GM15510 (cell line): ENCODE data around the gene POLD4.

Source experiments
- POLR2A ChIP-seq: IDR thresholded peaks from 3 replicates; pipeline ENCODE4 v1.6.1; 2011; ENCODE audit warnings: borderline replicate concordance; ENCODE audit not compliant: insufficient read length; ENCODE audit errors: extremely low read depth

POLD4 gene

DNA sequence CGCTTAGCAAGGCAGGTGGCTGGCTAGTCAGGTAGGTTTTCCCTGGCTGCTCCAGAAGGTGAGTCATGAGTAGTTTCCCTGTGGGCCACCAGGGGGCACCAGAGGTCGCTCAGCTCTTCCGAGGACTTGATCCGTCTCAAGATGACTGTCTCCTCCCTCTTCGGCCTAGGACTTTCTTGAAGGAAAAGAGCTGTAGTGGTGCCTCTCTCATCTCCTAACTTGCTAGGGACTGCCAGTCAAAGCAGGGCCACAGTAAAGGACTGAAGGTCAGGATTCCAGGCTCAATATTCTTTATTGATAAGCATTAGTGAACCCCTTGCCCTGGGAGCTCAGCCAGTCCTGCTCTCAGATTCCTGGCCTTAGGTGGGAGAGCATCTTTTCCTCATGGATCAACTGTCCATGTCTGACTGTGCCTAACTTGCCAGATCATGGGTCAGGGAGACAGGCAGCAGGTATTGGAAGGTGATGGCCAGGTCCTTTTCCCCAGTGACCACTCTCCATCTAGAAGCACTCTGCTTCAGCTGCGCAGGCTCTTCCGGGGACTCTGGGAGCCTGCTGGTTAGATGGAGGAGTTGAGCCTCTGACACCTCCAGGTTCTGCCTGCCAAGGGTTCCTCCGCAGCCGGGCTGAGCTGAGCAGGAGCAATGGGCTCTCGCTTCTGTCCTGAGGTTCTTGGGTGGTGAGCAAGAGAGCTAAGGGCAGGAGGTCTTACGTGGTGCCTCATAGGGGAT is 1.9 kb downstream of the POLD4 start:
- peak; percentile 20 for TF ChIP-seq POLR2A

DNA sequence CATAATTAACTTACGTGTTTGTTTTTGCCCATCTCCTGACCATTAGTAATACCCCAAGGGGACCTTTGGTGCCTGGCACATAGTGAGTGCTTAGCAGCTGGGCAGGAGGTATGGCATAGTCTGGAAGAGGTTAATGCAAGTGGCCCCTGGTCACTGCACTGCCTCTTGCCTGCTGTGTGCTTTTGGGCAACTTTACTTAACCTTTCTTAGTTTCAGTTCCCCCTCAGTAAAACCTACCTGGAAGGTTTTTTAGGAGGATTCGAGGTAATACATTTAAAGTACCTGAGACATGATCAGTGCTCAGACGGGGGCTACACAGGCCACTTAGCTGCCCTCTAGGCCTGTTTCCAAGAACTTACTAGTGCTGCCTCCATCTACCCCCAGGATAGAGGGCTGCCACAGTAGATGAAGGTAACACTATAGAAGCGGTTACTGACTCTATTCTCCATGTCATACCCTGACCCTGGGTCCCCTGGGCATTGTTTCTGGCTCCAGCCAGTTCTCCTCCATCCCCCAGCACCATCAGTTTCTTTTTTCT is 3.3 kb downstream of the POLD4 start:
- no peak for TF ChIP-seq POLR2A

DNA sequence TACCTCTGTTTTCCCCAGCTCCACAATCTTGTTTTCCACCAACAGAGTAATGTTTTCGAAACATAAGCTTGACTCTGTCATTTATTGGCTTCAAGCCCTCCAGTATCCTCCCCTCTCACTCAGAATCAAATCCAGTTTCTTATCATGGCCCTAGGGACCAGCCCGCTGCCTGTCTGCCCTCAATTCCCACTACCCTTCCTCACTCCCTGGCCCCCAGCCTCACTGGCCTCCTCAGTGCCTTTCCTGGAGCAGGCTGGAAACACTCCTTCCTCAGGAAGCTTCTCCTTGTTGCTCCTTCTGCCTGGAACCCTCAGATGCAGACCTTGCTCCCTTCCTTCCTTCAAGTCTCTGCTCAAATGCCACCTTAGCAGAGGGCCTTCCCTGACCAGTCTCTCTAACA is 3.9 kb downstream of the POLD4 start:
- TF ChIP-seq POLR2A: no peak

DNA sequence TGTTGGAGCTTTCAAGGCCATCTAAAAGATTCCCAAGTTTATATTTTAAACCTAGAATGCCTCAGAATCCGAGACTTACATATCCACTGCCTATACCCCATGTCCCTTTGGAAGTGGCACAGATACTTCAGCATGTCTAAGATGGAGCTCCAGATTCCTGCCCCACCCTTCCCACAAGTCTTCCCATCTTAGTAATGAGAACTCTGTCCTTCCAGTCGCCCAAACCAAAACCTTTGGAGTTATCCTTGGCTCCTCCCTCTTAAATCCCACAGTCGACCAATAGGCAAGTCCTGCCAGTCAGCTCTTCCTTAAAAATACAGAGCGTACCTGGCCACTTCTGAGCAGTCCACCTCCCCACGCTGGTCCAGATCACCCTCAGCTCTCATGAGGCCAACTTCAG is 4.3 kb downstream of the POLD4 start:
- no peak for TF ChIP-seq POLR2A

DNA sequence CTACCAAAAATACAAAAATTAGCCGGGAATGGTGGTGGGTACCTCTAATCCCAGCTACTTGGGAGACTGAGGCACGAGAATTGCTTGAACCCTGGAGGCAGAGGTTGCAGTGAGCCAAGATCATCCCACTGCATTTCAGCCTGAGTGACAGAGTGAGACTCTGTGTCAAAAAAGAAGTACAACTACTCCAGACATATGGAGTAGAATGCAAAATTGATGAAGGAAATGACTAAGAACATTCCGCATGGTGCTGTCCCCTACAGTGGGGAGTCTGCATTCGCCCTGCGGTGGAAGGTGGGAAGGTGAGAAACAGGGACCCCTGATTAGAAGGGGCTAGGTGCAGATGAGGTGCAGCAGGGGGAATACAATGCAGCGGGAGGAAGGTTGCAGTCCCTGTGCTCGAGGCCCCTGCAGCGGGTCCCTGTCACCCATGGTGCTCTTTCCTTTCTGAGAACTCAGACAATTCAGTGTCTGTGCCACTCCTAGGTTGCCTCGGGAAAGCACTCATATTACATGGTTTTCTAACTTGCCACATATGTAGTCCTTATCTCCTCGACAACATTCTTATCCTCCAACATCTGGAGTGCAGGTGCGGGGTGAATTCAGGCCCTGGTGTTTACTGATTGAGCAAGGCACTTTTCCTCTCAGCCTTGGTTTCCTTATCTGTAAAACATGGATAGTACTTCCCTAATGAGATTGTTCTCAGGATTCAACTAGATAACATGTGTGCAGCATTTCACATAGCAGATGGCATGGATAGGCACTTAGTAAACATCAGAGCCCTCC is 5.2 kb downstream of the POLD4 start:
- no peak for TF ChIP-seq POLR2A

DNA sequence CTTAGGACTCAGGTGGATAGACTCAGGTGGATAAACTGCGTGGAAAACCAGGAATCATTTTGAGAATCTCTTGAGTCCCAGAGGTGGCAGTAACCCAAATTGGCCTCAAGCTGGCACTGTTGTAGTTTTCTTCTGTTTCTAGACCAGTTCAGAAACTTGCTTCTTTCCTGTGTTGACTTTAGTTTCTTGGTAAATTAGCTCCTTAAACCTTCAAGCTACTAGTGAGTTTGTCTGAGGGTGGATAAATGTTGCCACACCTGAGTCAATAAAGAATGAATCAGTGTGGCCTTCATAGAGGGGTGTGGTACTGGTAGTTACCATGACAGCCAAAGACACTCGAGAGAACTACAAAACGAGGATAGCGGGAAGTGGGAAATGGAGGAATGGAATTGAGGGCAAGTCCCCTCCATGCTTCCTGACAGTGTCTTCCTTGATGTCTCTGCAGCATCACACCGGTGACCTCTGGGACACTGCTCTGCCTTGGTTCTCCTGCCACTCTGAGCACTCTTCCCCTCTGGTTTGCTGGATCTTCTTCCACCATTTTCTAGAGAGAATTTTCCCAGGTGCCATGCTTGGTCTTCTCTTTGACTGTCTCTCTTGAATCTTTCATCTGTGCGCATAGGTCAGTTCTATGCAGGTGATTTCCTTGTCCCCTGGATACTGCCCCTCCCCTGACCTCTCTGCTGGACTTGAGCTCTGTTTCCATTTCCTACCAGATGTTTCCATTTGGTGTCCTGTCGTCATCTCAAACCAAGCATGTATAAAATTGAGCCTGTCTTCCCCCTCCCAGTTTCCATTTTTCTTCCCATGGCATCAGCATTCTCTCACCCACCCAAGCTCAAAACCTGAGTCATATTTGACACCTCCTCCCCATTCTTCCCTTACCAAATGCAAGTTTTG is 7.2 kb downstream of the POLD4 start:
- TF ChIP-seq POLR2A: no peak

DNA sequence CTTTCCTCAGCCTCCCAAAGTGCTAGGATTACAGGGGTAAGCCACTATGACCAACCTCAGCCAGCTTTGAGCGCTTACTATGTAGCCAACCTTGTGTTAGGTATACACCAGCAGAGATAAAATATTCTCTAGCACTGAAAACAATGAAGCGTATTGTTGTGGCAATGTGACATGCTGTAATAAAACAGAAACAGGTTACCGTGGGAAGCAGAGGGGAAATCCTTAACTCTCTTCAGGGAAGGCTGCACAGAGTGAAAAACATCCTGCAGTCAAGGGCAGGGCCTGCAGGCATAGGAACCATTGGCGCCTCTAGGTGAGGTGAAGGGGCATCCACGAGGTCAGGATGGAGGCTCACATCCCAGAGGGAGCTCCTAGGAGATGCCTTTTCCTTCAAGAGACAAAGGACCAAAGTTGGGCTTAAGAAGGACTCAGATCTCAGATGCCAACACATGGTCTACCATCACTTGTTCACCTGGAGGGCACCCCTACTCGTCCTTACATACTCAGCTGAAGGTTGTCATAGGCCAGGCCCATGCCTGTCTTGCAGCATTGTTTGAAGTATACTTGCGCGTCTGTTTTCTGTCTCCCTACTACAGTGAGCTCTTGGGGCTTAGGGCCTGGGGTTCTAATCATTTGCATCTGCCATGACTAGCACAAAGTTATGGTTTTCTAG is 8.0 kb downstream of the POLD4 start:
- no peak for TF ChIP-seq POLR2A

DNA sequence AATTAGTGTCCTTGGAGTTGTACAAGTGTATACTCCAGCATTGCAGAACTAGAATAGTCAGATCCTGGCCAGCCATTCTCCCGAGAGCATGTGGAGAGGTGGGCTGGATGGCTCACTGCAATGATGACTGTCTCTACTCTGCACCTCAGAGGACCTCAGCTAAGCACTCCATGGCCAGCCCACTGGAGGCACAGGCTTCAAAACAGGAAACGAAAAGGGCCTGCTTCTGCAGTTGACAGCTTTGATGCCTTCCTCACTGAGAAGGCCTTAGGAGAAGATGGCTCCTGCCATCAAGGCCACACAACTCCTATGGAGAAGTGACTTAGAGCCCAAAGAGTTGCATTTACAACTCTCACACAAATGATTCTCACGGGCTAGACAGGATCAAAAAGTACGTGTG is 9.1 kb downstream of the POLD4 start:
- TF ChIP-seq POLR2A: no peak

DNA sequence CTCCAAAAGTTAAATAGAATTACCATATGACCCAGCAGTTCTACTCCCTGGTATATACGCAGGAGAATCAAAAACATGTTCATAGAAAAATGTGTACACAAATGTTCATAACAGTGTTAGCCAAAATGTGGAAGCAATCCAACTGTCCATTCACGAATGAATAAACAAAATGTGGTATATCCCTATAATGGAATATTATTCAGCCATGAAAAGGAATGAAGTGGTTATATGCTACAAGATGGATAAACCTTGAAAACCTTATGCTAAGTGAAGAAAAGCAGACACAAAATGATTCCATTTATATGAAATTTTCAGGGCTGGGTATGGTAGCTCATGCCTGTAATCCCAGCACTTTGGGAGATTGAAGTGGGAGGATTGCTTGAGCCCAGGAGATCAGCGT is 16.1 kb downstream of the POLD4 start:
- no peak for TF ChIP-seq POLR2A

DNA sequence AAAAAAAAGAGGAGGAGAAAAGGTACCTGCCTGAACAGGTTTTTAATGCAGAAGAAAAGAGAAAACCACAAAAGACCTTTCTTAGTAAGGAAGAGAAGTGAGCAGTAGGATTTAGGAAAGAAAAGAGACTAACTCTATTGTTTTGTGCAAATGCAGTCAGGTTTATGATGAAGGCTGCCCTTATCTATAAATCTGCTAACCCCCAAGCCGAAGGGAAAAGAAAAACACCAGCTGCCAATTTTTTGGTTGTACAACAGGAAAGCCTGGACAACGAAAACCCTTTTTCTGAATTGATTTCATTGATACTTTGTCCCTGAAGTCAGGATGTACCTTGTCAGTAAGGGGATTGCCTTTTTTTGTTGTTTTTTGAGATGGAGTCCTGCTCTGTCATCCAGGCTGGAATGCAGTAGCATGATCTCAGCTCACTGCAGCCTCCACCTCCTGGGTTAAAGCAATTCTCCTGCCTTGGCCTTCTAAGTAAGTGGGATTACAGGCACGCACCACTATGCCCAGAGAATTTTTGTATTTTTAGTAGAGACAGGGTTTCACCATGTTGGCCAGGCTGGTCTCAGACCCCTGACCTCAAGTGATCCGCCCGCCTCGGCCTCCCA is 21.2 kb downstream of the POLD4 start:
- no peak for TF ChIP-seq POLR2A

DNA sequence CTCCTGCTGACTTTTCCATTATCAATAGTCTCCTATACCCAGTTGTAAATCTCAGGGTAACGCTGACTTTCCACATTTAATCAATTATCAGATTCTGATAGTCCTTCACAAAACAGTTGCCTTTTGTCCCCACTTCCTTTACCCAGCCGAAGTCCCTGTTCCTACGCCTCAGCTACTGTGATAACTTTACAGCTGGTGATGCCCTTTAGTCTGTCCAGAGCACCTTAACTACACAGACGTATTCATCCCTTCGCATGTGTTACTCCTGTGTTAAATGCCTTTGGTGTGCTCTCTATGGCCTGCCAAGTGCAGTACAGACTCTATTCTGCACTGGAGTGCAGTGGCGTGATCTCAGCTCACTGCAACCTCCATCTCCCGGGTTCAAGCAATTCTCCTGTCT is 29.8 kb downstream of the POLD4 start:
- no peak for TF ChIP-seq POLR2A

DNA sequence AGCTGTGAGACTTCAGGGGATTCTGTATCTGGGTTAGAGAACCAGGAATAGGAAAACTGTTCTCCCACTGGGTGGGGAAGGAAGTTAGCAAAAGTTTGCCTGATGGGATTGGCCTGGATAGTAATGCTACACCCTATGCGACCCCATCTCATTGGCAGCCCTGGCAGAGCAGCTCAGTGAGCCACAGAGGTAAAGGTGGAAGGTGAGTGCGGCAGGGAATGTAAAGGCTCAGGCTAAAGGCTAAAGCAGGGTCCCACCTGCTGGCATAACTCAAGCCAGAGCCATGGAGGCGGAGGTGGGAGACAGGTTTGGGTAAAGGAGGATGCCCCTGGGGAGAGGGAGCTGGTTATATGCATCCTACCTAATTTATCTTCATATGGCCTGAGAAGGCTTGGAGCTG is 31.3 kb downstream of the POLD4 start:
- no peak for TF ChIP-seq POLR2A

DNA sequence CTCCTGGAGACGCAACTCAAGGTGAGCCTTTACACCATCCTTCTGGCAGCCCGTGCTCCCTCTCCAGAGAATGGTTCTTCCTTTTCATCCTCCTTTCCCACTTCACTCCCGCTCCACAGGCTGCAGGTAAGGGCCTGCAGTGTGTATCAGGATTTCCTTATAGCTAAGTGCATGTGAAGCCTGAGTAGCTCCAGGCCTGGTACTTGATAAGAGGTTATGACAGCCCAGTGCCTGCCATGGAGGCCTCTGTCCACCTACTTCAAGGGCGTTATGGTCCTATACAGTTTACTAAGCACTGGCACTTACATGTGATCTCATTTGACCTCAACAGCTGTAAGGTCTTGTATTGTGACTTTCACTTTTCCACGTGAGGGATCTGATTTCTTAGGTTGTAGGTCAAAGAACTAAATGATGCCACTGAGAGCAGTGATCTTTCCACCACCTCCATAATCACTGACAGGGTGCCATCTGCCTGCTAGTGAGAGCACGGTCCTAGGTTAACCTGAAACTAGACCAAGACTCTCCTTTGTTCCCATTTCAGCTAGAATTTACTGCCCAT is 32.0 kb downstream of the POLD4 start:
- TF ChIP-seq POLR2A: no peak

DNA sequence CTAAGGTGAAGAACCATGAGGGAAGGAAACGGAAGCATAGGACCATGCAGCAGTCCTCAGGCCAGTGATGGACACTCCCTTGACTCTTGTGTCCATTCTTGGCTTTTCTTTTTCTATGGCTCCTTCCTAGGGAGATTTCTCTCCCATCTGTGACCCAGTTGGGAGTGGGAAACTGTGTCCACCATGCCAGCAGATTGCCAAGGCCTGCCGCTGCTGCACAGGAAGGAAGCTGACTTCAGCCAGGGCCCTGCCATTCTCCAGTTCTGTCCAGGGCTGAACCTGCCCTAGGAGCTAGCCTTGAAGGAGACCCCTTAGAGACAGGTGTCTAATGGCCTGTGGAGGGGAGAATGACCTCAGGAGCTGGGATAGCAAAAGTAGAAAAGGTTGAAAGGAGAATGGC is 32.7 kb downstream of the POLD4 start:
- no peak for TF ChIP-seq POLR2A
